Ovary (tissue), 9 donors: ENCODE measurements around the gene LTB4R. TPM values are rescaled to one million over a fixed set of nuclear protein-coding genes. Genes with fewer than 3 reads are reported as not detected.

Experiments used
- DNase-seq, 5 donors: peaks; one replicate each; pipeline ENCODE4 v3.0.0-alpha.2; 2019 to 2020
- H3K27ac ChIP-seq, 2 donors: fragments of 200-600 bp; one replicate each; pipeline versions ENCODE4 v1.5.1 to v1.8.0; 2019 to 2022
- H3K27me3 ChIP-seq: fragments of 200-600 bp; one replicate; pipeline ENCODE4 v1.8.0; 2022
- H3K36me3 ChIP-seq: fragments of 200-600 bp; sonication (generic); one replicate; pipeline ENCODE4 v1.5.1; 2019
- H3K4me1 ChIP-seq: one replicate; pipeline ENCODE4 v1.8.1; 2013; ENCODE audit warnings: mild to moderate bottlenecking, moderate library complexity; ENCODE audit not compliant: insufficient read depth
- H3K4me3 ChIP-seq: fragments of 200-600 bp; sonication (generic); one replicate; pipeline ENCODE4 v1.5.1; 2017
- H3K9me3 ChIP-seq, 2 donors: fragments of 200-600 bp in 1 of 2; sonication (generic) in 1 of 2; one replicate each; pipeline versions ENCODE4 v1.5.1 to v1.8.1; 2013 to 2019; ENCODE audit warnings: mild to moderate bottlenecking in 1 of 2, moderate library complexity in 1 of 2
- CTCF ChIP-seq, 3 donors: fragments of 450-650 bp in 2 of 3; fragments of 200-600 bp in 1 of 3; IDR thresholded peaks; one replicate each; pipeline versions ENCODE4 v1.5.1 to v1.8.0; 2016 to 2022; ENCODE audit warnings: antibody characterized with exemption in 3 of 3, mild to moderate bottlenecking in 1 of 3
- EP300 ChIP-seq: sonication (generic); formaldehyde crosslinking; IDR thresholded peaks from one replicate; pipeline ENCODE4 v1.6.1; 2017; ENCODE audit warnings: antibody characterized with exemption
- POLR2A ChIP-seq: fragments of 450-650 bp; IDR thresholded peaks from one replicate; pipeline ENCODE4 v1.6.1; 2017; ENCODE audit warnings: antibody characterized with exemption, mild to moderate bottlenecking, moderate library complexity
- WGBS, 3 donors: extraction: QIAGEN DNeasy Blood & Tissue Kit in 1 of 3; methylation state at CpG; one replicate each; pipeline versions ENCODE4 v1.1.5 to v1.1.7; 2013 to 2017; 5-methylcytosine and 5-hydroxymethylcytosine counted together
- intact Hi-C, 4 donors: fragments of 100-400 bp; cut with DNase I; formaldehyde crosslinking; loops; one replicate each; pipeline versions ENCODE4 v1.11.0 to v1.15.1; 2022 to 2023
- polyA plus RNA-seq, 2 donors: library from polyadenylated mRNA; stranded (reverse); fragments of 200-250 nt in 1 of 2; fragments of 350-450 nt in 1 of 2; fragmentation: Illumina TruSeq in 1 of 2; extraction: RNeasy Lipid Tissue Mini Kit (QIAGEN cat#74804) in 1 of 2; gene quantifications; one replicate each; pipeline ENCODE4 v1.2.3, GENCODE V29; 2013 to 2014
- total RNA-seq, 7 donors: library from RNA; depleted of rRNA in 2 of 7; stranded (reverse); fragments of >200 nt in 2 of 7; fragmentation: NEBNext Ultra II Directional in 3 of 7; extraction: Animal tissue kit (Norgen Biotek cat#: 25700) in 3 of 7; gene quantifications; one replicate each; pipeline versions ENCODE4 v1.1.0 to v1.2.4, GENCODE V29; 2016 to 2023
- donor health status: DM: no; HTN: no; CAD: no; lungs with moderate emphysema.
- donor health status: DM: no; HTN: no; CAD: no.
- donor health status: Bipolar disorder and iron deficiency.
- donor health status: DM: yes; HTN: yes; CAD: no.
- donor health status: DM: no; HTN: no; CAD: no.
- donor health status: DM: yes; HTN: yes; CAD: no.

The LTB4R gene
- total and polyA plus RNA-seq, 9 donors: 2.9 to 9.4 (median 7.6) TPM

GRCh38 chr14:24343795-24344660 is 32.7 kb downstream of the LTB4R start:
- Histone ChIP-seq H3K27ac (no peak overlapping the region), H3K4me3 (no peak overlapping the region), H3K36me3 (no peaks in the 10 kb centered on the region), H3K4me1 (no peaks in the 10 kb centered on the region), H3K9me3 (no peaks in the 10 kb centered on the region), H3K27me3 (no peaks in the 10 kb centered on the region)
- 61 to 70% (median 62%) methylated on average over 7 of the region's 7 CpGs for WGBS, 3 donors
- no peak for TF ChIP-seq CTCF (IDR thresholded peaks at IDR 0.05)
- TF ChIP-seq EP300: no peak
- no peak for TF ChIP-seq POLR2A
- intact Hi-C loops: no loop called here
- no peak for DNase-seq

GRCh38 chr14:24347134-24347533 is 35.8 kb downstream of the LTB4R start:
- DNase-seq: no peak
- 47 to 70% (median 57%) methylated on average over 1 of the region's 1 CpG for WGBS, 3 donors
- Histone ChIP-seq H3K9me3 (no peaks in the 10 kb centered on the region), H3K27me3 (no peaks in the 10 kb centered on the region), H3K4me1 (no peaks in the 10 kb centered on the region), H3K36me3 (no peaks in the 10 kb centered on the region), H3K4me3 (no peak overlapping the region), H3K27ac (no peak overlapping the region)
- TF ChIP-seq POLR2A (no peak), CTCF (IDR thresholded peaks at IDR 0.05) (no peak), EP300 (no peak)
- intact Hi-C loops: no loop called here

GRCh38 chr14:24348186-24348585 is 36.9 kb downstream of the LTB4R start:
- no peak for DNase-seq
- TF ChIP-seq POLR2A (no peak), EP300 (no peak), CTCF (IDR thresholded peaks at IDR 0.05) (no peak)
- H3K9me3 ChIP-seq: no peaks in the 10 kb centered on the region
- H3K4me3 ChIP-seq: no peak overlapping the region
- no peak overlapping the region for H3K27ac ChIP-seq
- intact Hi-C loops: no loop called here
- H3K27me3 ChIP-seq: no peaks in the 10 kb centered on the region
- H3K36me3 ChIP-seq: no peaks in the 10 kb centered on the region
- 93 to 98% (median 94%) methylated on average over 2 of the region's 2 CpGs for WGBS, 3 donors
- no peaks in the 10 kb centered on the region for H3K4me1 ChIP-seq

DNA sequence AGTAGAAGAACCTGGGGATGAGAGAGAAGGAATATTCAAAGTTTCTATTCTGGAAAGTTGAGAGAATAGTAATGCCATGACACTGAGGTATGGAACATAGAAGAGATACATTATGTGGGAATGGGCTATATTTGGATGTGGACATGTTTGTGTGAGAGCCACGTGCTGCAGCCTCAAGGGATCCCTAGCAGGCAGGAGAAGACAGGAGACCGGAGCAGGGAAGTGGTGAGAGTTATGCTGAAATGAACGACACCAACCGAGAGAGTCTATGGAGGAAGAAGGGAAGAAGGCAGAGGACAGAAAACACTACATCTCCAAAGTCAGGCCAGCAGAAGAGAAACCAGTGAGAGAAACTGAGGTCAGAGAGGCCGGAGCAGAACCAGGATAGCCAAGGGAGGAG is 38.4 kb downstream of the LTB4R start:
- intact Hi-C loops: no loop called here
- WGBS, 3 donors: 62 to 78% (median 73%) methylated on average over 5 of the region's 5 CpGs

More for the DNA sequence above, 38.4 kb downstream of the LTB4R start:
- no peaks in the 10 kb centered on the region for H3K27me3 ChIP-seq
- TF ChIP-seq CTCF (IDR thresholded peaks at IDR 0.05) (no peak), EP300 (no peak), POLR2A (no peak)
- H3K36me3 ChIP-seq: no peaks in the 10 kb centered on the region
- H3K27ac ChIP-seq: no peak overlapping the region
- no peak for DNase-seq
- no peaks in the 10 kb centered on the region for H3K9me3 ChIP-seq
- H3K4me3 ChIP-seq: no peak overlapping the region
- H3K4me1 ChIP-seq: no peaks in the 10 kb centered on the region
